UCSD-AML1 (cell line): Measurements from ENCODE around the gene KLHL2.
A peak's percentile ranks its signal among the peaks of the same experiment; 100 is the strongest.
"Not testable (repeated sequence)": the region's sequence is repeated elsewhere in the genome, so short reads cannot be mapped to it uniquely, and the experiment has no call there.

Experiments
- DNase-seq: peaks from one replicate; lab custom pipeline; 2025; ENCODE audit not compliant: unreplicated experiment; lab: John Stamatoyannopoulos, UW

Gene KLHL2

GRCh38 chr4:165201806-165202205 is 5.6 kb upstream of the KLHL2 start:
- DNase-seq, result no peak

DNA sequence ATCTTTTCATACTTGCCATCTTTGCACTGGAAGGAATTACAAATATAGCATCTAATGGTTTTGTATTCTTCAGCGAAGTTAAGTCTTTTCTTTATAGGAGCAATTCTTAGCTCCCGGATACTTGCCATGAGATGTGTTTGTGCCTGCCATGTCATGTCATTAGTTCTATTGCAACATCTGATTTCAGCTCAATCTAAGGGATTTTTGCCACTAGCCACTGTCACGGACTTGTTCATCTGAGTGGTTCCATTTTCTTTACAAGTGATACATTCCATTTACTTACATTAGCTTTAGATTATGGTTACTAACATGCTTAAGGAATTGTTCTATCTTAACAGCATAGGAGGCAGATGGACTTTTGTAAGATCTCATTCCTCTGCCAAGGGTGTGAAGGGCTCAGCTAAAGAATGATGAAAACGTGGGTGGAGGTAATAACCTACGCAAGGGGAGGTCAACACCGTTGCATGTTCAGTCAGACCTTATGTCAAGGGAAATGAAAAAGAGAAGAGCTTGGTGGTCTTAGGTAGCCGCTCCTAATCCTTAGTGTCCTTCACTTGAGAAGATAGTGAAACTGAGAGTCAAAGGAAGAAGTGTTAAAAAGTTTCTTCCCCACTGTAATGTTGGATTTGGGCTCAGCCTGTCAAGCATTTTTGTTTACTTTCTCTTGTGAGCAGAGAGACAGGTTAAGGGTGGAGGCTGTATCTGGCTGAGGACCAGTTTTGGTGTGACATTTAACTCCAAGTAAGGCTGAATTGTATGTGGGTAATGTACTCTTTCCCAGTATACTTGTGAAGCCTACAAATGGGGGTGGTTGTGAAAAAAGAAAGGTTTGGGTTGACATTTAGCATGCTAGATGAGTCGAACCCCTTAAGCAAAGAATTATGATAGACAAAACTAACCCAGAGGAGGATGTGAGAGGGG is 3.6 kb upstream of the KLHL2 start:
- DNase-seq, result no peak

- peak; percentile 10 for DNase-seq
Observed at GRCh38 chr4:165204462-165204830, 2.9 kb upstream of the KLHL2 start.

- DNase-seq, result peak; percentile 56
Observed at GRCh38 chr4:165207016-165207430, 338 bp upstream of the KLHL2 start.

DNA sequence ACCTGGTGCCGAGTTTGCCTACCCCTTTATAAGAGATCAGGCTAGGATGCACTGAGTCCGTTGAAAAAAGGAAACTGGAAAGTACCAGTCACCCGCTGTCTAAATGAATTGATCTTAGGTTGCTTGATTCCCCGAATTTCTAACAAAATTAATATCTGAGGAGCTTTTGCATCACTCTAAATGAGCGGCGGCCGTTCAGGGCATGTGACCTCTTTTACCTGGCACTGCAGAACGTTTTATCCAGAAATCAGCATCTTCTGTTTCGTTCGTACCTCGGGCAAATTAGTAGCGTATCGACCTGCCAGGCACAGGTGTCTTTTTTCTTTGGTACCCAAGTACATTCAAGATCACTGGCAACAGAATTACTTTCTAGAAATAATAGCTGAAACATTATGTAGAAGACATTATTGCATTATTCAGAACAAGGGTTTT is 876 bp downstream of the KLHL2 start:
- no peak for DNase-seq

DNA sequence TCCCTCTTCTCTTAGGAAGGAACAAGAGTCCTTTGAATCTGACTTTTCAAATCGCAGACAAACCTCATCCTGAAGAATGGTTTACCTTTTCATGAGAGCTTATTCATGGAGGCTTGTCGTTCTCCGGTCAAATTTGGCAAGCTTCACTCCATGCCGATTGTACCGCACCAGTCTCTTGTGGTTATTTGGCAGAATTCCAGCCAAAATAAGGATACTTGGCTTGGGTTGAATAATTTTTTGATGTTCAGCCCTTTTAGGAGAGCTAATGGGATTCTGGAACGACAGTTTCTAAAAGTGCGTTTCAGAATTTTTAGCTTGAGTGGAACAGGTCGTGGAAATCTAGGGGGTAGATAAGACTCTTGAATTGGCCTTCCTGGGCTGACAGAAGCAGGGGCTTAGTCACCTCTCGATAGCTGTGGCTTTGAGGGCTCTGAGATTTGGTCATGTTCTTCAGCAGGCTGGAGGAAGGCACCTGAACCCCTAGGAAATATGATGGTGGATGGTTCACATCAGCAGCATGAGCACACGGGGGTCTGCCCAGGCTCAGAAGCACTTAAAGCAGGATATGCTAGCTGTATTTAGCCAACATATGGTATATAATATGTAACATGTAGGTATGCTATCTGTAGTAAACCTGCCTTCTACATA is 1.5 kb downstream of the KLHL2 start:
- DNase-seq, result peak; percentile 8

DNA sequence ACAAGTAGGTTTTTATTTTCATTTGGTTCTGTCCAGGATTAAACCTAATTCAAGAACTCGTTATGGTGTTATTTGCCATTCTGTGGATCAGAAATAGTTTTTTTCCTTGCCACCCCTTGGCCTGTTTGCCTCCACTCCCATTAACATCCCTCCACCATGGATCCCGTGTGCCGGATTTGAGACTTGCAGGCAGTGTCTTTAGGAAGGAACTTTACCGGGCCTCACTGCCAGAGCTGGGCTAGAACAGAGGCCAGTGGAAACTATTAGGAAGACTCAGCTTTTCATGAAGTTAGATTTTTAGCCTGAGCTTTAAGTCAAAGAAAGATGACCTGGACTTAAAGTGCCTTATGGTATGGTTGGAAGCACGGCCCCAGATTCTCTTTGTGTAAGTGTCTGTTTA is 2.4 kb downstream of the KLHL2 start:
- no peak for DNase-seq

GRCh38 chr4:165210566-165210965 is 3.2 kb downstream of the KLHL2 start:
- DNase-seq, result no peak

GRCh38 chr4:165212647-165213046 is 5.3 kb downstream of the KLHL2 start:
- not testable (repeated sequence) for DNase-seq

DNA sequence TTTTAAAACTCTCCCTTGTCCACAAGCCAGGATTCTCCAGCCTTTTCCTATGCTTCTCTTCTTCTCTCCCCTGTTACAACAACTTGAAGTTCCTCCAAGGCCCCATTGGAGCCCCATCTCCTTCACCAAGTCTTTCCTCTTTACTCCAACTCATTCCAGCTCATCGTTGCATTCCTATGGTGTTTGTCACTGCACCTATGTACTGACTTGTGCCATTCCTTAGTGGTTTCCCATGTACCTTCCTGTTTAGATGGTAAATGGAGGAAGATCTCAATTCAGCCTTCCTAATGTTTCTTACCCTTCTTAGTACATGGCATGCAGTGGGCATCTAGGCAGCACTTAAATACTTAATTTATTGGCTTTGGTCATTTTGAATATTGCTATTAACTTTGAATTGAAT is 6.0 kb downstream of the KLHL2 start:
- not testable (repeated sequence) for DNase-seq

- not testable (repeated sequence) for DNase-seq
Observed at GRCh38 chr4:165213991-165214709, 6.8 kb downstream of the KLHL2 start.

- DNase-seq, result not testable (repeated sequence)
Observed at GRCh38 chr4:165215034-165215751, 7.8 kb downstream of the KLHL2 start.

DNA sequence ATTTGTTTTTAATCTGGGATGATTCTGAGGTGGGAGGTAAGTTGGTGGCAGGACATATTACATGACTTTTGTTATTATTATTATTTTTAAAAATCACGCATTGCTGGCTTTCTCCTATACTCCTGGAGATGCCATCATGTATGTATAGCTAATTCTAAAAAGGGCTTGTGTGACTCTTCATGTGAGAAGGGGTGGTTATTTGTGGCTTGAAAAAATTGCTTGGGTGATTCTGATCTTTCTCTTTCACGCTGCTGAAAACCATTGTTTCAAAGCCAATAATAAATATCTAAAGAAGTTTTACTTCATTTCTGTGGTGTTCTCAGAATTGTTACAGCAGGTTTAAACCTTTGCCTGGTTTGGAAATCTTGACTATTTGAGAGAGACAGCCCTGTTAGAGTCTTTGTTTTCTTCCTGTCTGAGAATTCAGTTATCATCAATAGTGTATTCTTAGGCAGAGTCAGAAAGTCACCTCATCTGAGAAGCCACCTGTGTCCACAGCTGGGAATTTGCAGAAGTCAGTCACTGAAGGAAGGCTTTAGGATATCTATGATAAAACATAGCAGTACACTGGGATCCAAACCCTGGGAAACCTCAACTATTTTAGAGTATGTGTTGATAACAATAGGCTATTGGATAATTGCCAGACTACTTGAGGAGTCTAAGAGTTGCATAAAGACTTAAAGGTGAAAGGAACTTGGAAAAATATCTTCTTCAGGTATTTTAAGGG is 8.6 kb downstream of the KLHL2 start:
- DNase-seq, result not testable (repeated sequence)

DNA sequence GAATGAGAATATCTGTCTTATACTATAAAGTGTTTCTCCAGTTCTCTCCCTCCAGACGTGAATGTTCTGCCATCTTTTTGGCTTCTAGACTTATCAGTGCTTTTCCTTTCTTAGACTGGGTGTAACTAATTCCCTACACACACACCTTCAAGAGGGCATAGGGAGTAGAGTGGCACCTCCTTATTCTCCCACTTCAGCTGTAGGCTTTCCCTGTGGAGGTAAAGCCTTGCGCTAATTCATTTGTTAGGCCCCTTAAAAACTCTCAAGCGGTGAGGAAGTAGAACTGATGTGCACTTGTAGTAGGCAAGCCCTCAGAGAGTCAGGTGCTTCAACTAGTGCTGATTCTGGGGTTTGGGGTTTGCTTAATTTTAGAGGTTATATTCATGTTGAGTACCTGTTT is 10.0 kb downstream of the KLHL2 start:
- DNase-seq, result no peak

GRCh38 chr4:165221306-165221705 is 13.9 kb downstream of the KLHL2 start:
- not testable (repeated sequence) for DNase-seq

DNA sequence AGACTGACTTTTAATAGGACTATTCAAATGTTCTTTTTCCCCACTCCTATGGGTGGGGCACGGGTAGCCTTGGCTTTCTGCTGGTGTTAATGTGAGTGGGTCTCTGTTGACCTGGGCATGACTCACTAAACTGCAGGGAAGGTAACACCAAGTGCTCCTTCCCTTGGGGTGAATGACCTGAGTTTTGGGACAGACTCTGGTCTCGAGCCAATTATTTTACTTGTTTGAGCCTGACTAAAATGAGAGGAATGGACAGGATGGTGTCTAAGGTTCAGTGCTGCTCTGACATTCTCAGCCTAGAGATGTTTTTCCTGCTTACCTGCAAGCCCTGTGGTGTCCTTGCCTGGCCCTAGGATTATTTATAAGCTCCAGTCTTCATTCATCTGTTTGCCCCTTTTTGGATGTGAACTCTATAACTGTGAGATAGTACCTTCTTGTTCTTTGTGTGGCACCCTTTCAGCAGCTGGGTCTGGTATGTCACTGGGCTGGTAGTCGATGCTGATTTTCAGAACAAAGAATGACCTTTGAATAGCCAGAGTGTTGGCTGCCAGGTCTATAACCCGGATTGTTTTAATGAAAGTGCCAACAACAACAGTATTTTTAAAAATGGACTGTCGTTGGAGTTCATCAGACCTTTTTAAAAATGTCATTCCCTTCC is 14.8 kb downstream of the KLHL2 start:
- DNase-seq, result not testable (repeated sequence)

- peak; percentile 11 for DNase-seq
Observed at GRCh38 chr4:165222651-165222994, 15.3 kb downstream of the KLHL2 start.

GRCh38 chr4:165227401-165227800 is 20.0 kb downstream of the KLHL2 start:
- DNase-seq, result not testable (repeated sequence)

GRCh38 chr4:165229490-165230200 is 22.3 kb downstream of the KLHL2 start:
- peak; percentile 9 for DNase-seq
